GM03348 (cell line): ENCODE data around the gene GNAS.
"Not testable (repeated sequence)": the region's sequence is repeated elsewhere in the genome, so short reads cannot be mapped to it uniquely, and the experiment has no call there.

Experiments used
- DNase-seq: peaks from one replicate; pipeline ENCODE4 v3.0.0; 2012; ENCODE audit warnings: low spot score

GNAS gene

GRCh38 chr20:58927490-58928061 lies 75.1 kb downstream of the GNAS start:
- DNase-seq: no peak

- no peak for DNase-seq
Observed at GRCh38 chr20:58930496-58930895, 78.0 kb downstream of the GNAS start.

- DNase-seq: no peak
Observed at GRCh38 chr20:58932170-58932569, 79.7 kb downstream of the GNAS start.

GRCh38 chr20:58938078-58938477 lies 85.6 kb downstream of the GNAS start:
- no peak for DNase-seq

GRCh38 chr20:58938541-58938940 lies 86.0 kb downstream of the GNAS start:
- no peak for DNase-seq

- no peak for DNase-seq
Observed at GRCh38 chr20:58941471-58941870, 89.0 kb downstream of the GNAS start.

- DNase-seq: no peak
Observed at GRCh38 chr20:58942549-58942948, 90.0 kb downstream of the GNAS start.

GRCh38 chr20:58944610-58945009 lies 92.1 kb downstream of the GNAS start:
- DNase-seq: no peak

GRCh38 chr20:58945965-58946631 lies 93.6 kb downstream of the GNAS start:
- no peak for DNase-seq

- DNase-seq: not testable (repeated sequence)
Observed at GRCh38 chr20:58947797-58948388, 95.4 kb downstream of the GNAS start.

- DNase-seq: no peak
Observed at GRCh38 chr20:58950603-58951002, 98.1 kb downstream of the GNAS start.

- DNase-seq: no peak
Observed at GRCh38 chr20:58953050-58953449, 100.5 kb downstream of the GNAS start.

GRCh38 chr20:58956078-58956477 lies 103.6 kb downstream of the GNAS start:
- no peak for DNase-seq

- no peak for DNase-seq
Observed at GRCh38 chr20:58959652-58960051, 107.1 kb downstream of the GNAS start.
